ENCODE data around the gene ATG5.

The ATG5 gene

GRCh38 chr6:106177786-106178185, 147.8 kb downstream of the ATG5 start:
- DNase-seq: no peak

- DNase-seq: peak in 1 of 5 donors; percentile 54
Observed at GRCh38 chr6:106173124-106173879, 152.3 kb downstream of the ATG5 start.

- DNase-seq: no peak
Observed at GRCh38 chr6:106170030-106170791, 155.3 kb downstream of the ATG5 start.

GRCh38 chr6:106169517-106169916, 156.0 kb downstream of the ATG5 start:
- no peak for DNase-seq

DNA sequence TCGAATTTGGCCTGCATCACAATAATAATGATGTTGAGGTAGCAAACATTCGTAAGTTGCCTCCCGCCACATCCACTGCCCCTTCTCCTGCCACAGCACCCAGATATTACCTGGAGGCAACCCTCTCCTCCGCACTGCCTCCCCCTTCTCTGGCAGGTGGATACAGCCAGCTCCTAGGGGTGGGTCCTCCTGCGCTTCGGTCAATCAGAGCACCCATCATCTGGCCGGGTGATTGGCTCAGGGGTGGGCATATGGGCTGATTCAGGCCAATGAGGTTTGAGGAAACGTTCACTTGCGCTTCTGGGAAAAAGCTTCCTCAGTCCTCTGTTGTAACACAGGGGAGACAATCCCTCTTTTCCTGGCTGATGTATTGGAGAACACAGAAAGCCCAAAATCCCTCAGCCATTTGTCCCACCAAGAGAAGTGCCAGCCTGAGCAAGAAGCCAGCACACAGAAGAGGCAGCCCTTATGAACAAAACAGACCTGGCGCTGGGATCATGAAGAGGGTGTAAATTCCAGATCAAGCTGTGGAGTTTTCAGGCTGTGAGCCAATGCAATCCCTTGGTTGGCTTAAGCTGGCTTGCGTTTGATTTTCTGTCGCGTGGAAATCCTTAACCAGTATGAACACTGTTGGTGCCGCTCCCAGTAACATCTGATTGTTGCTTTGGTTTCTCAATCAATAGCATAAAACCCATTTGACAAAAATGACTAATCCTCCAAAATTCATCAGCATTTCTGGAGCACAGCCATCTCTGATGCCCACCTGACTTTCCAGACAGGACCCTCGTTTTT, 157.3 kb downstream of the ATG5 start:
- no peak for DNase-seq

DNA sequence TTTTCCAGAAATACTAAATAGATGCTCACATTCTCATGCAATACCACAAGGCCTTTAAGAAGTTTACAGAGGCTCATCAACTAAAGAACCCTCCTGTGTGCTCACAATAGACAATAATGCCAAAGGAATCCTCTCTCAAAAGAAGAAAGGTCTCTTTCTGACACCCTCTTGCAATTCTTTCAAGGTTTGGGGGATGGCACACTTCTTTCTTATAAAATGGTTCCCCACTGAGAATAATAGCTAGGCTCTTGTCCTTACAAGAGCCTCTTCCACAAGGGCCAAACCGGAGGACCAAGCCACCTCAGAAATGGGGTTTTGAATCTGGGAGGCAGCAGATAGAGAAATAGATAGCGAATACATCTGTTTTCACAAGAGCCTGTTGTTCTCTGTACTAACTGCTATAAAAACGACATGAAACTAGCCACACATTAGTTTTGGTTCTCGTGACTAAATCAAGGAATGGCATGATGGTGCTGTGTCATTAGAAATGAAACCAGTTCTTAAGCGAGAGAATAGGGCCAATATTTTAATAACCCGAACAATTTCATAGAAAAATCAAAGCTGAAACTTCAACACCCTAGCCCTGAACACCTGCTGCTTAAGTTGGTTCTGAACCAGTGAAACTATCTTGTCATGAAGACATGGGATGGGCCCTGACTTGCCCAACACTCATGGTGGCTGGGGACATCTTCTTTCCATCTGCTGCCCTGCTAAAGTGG, 158.3 kb downstream of the ATG5 start:
- peak in 1 of 5 donors; percentile 74 for DNase-seq

DNA sequence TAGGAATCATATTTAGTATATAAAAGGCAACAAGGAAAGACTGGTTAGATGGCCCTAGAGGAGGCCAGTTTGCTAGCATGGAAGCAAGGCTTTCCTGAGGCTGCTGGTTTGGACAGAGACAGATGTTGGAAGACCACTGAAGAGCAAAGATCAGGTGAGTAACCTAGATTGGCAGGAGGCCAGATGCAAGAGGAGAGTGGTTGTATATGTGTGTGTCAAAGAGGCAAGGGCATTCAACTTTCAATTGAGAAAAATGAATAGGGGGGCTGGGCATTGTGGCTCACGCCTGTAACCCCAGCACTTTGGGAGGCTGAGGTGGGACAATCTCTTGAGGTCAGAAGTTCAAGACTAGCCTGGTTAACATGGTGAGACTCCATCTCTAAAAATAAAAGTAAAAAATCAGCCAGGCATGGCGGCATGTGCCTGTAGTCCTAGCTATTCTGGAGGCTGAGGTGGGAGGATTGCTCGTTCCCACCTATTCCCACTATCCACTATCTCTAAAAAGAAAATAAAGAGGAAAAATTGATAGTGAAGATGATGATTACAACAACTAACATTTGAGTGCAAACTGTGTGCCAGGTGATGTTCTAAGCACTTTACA, 159.6 kb downstream of the ATG5 start:
- DNase-seq: no peak

DNA sequence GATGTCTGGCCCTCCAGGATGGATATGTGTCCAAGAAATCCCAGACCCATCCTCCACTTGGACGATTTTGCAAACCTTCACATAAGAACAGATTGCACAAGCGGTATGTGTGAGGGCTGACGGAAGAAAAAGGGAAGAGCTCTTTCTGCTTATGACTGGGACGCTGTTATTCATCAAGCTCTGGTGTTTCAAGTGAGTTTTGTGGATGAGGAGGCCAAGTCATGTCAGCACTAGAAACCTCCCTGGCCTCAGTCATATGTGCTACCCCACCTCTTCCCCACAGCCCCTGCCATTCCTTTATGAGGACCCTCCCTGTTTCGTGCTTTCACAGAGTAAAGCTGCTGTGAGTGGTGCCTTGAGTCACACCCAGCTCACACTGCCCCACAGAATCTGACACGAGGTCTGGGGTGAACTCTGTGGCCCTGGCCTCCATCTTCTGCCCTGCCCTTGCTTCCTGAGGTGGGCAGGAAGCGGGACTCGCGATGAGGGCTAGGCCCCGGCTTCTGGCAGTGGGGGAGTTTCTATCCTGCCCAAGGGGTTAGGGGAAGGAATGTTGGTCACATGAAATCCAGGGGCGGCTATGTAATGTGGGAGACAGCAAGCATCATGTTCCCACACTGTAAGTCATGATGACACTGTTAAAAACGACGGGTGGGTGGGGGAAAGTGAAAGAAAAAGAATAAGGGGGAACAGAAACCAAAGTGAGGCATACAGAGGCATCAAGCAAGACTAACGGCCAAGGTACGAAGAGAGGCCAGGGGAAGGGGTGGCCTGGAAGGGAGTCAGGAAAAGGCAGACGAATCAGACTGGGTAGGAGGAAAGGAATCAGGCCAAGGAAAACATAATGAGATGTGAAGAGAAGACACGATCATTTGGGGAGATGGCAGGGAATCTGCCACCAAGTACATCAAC, 161.3 kb downstream of the ATG5 start:
- peak in 1 of 5 donors; percentile 92 for DNase-seq

DNA sequence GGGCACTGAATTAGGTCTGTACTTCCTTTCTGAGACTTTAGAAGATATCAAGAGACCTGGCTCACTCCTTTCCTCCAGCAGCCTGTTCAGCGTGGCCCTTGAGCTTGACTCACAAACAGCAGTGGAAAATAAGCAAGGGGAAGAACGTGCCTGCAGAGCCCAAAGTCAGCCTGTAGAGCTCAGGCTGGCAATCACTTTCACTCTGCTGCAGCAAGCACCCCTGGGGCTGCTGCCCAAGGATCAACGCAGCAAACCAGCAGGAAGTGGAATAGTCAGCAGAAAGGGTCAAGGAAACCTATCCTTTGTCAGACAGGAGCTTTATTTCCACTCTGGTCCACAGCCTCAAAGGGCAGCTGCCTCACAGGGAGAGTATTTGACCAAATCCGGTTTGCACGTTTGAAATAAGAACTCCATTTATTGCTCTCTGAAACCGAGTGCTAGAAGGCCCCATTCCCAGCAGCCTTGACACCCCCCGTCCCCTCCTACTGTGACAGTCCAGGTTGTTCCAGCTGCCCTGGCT, 162.1 kb downstream of the ATG5 start:
- peak in 2 of 5 donors; percentile 22 to 85 for DNase-seq

- no peak for DNase-seq
Observed at GRCh38 chr6:106162921-106163320, 162.6 kb downstream of the ATG5 start.

DNA sequence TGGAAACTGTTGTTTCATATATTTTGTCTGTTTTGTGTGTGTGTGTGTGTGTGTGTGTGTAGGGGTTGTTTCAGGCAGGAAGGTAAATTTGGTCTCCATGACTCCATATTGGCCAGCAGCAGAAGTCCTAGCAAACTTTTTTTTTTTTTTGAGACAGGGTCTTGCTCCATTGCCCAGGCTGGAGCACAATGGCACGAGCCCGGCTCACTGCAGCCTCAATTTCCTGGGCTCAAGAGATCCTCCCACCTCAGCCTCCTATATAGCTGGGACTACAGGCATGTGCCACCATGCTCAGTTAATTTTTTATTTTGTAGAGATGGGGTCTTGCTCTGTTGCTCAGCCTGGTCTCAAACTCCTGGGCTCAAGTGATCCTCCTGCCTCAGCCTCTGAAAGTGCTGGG, 163.7 kb downstream of the ATG5 start:
- DNase-seq: no peak

DNA sequence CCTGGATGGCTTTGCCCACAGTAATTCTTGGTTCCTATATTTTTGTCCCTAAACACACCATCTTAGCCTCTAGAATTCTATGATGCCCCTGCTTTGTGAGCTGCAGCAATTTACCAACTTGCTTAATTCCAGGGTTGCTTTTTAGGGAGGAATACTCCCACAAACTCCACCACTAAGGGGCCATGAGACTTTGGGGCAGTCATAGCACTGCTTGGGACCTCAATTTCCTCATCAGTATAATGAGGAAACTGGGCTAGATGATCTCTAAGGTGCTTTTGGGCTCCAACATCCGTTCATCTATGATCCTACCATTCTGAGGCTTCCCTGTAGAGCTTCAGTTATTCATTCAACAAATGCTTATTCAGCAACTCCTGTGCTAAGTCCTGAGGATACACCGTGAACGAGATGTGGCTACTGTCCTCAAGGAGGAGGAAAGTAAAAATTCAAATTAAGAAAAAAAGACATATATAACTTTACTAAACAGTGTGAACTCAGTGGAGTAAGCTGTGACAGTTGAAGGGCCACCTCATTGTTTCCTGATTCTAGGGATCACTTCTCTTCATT, 164.2 kb downstream of the ATG5 start:
- no peak for DNase-seq

DNA sequence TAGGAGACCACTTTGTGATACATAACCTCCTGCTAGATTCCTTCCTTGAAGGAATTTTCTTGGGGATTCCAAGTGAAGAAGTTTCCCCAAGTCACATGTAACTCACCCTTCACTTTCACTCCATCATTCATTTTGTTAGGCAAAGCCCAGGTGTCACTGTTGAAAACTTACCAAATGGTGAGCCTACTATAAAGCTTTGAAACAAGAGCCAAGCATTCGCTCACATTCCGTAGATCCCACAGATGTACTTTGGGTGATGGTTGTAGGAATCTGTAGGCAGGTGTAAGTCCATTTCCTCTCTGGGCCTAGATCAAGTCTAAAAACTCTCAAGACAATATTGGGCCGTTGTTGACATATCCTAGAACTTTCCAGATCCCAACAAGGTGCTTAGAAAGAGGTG, 165.4 kb downstream of the ATG5 start:
- no peak for DNase-seq

DNA sequence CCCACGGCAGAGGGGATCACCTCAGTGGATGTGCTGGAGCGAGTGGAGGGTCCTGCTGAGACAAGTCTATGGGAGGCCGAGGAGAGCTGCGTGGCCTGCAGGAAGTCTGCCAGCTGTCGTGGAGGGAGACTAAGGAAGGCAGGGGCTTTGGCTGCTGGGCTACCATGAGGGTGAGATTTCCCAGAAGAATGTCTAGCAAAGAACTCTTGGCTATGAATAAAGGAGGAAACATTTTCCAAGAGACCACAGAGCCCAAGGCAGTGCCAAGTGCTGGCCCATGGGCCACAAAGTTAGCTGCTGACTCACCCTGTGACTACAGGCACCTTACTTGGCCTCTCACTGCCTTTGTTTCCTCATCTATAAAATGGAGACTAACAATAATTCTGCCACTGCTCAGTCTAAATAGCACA, 166.0 kb downstream of the ATG5 start:
- no peak for DNase-seq

- DNase-seq: no peak
Observed at GRCh38 chr6:106158816-106159215, 166.7 kb downstream of the ATG5 start.

DNA sequence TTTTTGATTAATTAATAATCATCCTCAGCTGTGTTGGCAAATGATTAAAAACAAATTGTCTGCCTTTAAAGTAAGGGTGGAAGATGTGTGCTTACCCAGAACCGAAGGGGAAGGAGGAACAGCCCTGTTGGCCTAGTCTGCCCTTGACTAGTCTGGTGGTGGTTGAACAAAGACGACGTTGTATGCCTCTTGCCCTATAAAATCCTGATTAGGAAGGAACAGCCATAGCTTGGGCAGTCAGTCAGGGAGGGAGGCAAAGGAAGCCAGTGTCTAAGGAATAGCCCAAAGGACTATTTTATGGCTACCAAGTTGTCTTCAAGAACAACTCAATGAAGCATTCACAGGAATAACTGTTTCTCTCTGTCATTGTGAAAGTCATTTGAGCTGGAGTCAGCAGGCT, 168.7 kb downstream of the ATG5 start:
- no peak for DNase-seq

DNA sequence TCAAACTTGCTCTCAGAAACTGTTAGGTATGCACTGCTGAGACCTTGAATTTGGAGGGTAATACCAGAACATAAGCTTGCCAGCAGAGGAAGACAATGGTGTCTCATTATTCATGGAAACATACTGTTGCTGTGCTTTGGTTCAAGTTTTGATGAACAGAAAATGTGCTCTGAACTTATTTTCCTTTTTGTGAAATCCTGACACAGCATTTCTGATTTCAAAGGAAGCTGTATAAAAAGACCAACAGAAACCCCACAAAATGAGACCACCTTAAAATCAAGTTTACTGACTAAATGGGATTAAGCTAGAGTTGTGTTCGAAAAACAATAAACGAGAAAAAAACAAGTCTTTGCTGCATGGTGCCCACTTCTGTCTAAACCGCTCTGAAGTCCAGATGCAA, 169.1 kb downstream of the ATG5 start:
- DNase-seq: no peak

DNA sequence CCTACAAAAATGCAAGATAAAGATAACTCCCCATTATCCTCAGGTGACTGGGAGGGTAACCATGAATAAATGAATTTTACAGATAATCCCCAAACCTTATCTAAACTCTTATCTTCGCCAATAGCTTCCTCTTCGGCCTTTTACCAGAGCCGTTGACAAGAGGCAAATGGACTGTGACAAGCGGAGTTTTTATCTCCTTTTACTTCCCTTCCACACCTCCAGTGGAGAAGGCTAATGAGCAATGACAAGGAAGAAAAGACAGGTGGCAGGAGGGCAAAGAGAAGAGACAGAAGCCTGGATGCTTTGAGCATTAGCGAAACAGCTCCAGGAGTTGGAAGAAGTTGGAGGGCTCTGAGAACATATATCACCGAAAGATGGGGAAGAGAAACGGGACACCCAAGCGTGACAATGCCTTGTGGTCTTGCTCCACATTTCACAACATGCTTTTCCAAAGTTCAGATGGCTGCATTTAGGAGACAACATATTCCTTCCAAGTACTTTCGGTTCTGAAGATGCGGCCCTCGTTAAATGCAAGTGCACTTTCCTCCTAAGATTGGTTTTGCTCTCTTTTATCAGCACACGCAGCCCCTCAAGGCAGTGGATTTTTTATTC, 170.2 kb downstream of the ATG5 start:
- no peak for DNase-seq

DNA sequence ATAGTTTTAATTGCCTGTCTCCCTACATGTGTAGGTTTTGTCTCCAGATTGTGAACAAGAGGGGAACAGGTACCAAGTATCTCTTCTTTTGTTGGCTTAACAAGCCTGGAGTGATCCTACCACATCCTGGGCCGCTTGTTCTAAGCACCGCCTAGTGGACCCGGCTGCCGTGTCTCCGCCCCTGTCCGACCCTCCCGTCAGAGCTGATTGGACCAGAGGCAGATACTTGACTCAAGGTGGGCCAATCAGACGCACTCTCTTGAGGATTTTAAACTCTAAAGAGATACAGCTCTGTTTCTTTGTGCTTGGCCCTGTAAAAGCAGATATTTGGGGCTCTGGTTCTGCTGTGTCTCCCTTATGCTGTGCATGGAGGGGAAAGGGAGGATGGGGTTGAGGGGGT, 171.2 kb downstream of the ATG5 start:
- no peak for DNase-seq

- no peak for DNase-seq
Observed at GRCh38 chr6:106152952-106153351, 172.6 kb downstream of the ATG5 start.

Data from T-helper 1 cell (primary cell).